Fibroblast of lung (primary cell): ENCODE data around the gene PRDX5. TPM values are rescaled to one million over a fixed set of nuclear protein-coding genes. Genes with fewer than 3 reads are reported as not detected.

Source experiments
- DNase-seq, 2 donors: peaks; one replicate each; pipeline versions ENCODE4 v3.0.0 to v3.0.0-alpha.2; 2010; ENCODE audit warnings: low read depth in 2 of 2
- H2AFZ ChIP-seq: 2 replicates; pipeline ENCODE4 v1.5.1; 2012; ENCODE audit warnings: low read length, control low read depth, inconsistent platforms
- H3K27ac ChIP-seq: 2 replicates; pipeline ENCODE4 v1.5.1; 2011; ENCODE audit warnings: low read length, control low read depth; ENCODE audit not compliant: insufficient read depth
- H3K27me3 ChIP-seq: 2 replicates; pipeline ENCODE4 v1.5.1; 2011; ENCODE audit warnings: mild to moderate bottlenecking, low read length; ENCODE audit not compliant: control insufficient read depth, insufficient read depth
- H3K36me3 ChIP-seq: 2 replicates; pipeline ENCODE4 v1.5.1; 2011; ENCODE audit warnings: low read length; ENCODE audit not compliant: control insufficient read depth, insufficient read depth
- H3K4me1 ChIP-seq: 2 replicates; pipeline ENCODE4 v1.5.1; 2011; ENCODE audit warnings: low read length; ENCODE audit not compliant: control insufficient read depth, insufficient read depth; ENCODE audit errors: extremely low read depth
- H3K4me2 ChIP-seq: 2 replicates; pipeline ENCODE4 v1.5.1; 2011; ENCODE audit warnings: low read length, control low read depth; ENCODE audit not compliant: insufficient read depth; ENCODE audit errors: extremely low read depth
- H3K4me3 ChIP-seq, 4 experiments: fragments of 200-600 bp in 1 of 4; sonication (generic) in 1 of 4; replicated peaks in 1 of 4; 2 replicates each; pipeline ENCODE4 v1.5.1; 2011 to 2016; ENCODE audit warnings: low read length in 4 of 4, low read depth in 3 of 4, mild to moderate bottlenecking in 3 of 4, control low read depth in 2 of 4, inconsistent platforms in 1 of 4, mixed read lengths in 1 of 4; ENCODE audit not compliant: insufficient read depth in 1 of 4; ENCODE audit errors: control extremely low read depth in 1 of 4
- H3K79me2 ChIP-seq: 2 replicates; pipeline ENCODE4 v1.5.1; 2012; ENCODE audit warnings: mild to moderate bottlenecking, low read length, inconsistent platforms; ENCODE audit not compliant: control insufficient read depth, insufficient read depth
- H3K9ac ChIP-seq: 2 replicates; pipeline ENCODE4 v1.5.1; 2011; ENCODE audit warnings: mild to moderate bottlenecking, low read length, control low read depth; ENCODE audit not compliant: insufficient read depth
- H3K9me3 ChIP-seq: 2 replicates; pipeline ENCODE4 v1.5.1; 2012; ENCODE audit warnings: low read depth, low read length; ENCODE audit not compliant: control insufficient read depth, insufficient read depth
- H4K20me1 ChIP-seq: 2 replicates; pipeline ENCODE4 v1.5.1; 2011; ENCODE audit warnings: low read length; ENCODE audit not compliant: control insufficient read depth, insufficient read depth; ENCODE audit errors: extremely low read depth
- CTCF ChIP-seq, 2 donors: IDR thresholded peaks in 1 of 2; conservative IDR thresholded peaks in 1 of 2; 1 replicate in 1 of 2; 2 replicates in 1 of 2; pipeline ENCODE4 v1.5.1; 2011 to 2012; ENCODE audit warnings: low read length in 2 of 2, control low read depth in 1 of 2, inconsistent platforms in 1 of 2, low read depth in 1 of 2, mild to moderate bottlenecking in 1 of 2
- EZH2 ChIP-seq: IDR thresholded peaks from 2 replicates; pipeline ENCODE4 v1.5.1; 2012; ENCODE audit warnings: low read length, control low read depth, mild to moderate bottlenecking; ENCODE audit errors: missing control alignments
- polyA plus RNA-seq, 2 donors: library from polyadenylated mRNA; depleted of rRNA in 1 of 2; stranded (reverse) in 1 of 2; unstranded in 1 of 2; fragments of >200 nt; gene quantifications; 2 replicates each; pipeline ENCODE4 v1.2.1, GENCODE V29; 2011 to 2012; ENCODE audit warnings: missing spikeins in 1 of 2
- total RNA-seq: library from RNA; depleted of rRNA; stranded (reverse); fragments of >200 nt; gene quantifications from 2 replicates; pipeline ENCODE4 v1.2.1, GENCODE V29; 2014

The PRDX5 gene
- total and polyA plus RNA-seq, 2 donors (not counting 1 experiment from before 2014, with no cell fraction given), result 319 to 431 TPM

DNA sequence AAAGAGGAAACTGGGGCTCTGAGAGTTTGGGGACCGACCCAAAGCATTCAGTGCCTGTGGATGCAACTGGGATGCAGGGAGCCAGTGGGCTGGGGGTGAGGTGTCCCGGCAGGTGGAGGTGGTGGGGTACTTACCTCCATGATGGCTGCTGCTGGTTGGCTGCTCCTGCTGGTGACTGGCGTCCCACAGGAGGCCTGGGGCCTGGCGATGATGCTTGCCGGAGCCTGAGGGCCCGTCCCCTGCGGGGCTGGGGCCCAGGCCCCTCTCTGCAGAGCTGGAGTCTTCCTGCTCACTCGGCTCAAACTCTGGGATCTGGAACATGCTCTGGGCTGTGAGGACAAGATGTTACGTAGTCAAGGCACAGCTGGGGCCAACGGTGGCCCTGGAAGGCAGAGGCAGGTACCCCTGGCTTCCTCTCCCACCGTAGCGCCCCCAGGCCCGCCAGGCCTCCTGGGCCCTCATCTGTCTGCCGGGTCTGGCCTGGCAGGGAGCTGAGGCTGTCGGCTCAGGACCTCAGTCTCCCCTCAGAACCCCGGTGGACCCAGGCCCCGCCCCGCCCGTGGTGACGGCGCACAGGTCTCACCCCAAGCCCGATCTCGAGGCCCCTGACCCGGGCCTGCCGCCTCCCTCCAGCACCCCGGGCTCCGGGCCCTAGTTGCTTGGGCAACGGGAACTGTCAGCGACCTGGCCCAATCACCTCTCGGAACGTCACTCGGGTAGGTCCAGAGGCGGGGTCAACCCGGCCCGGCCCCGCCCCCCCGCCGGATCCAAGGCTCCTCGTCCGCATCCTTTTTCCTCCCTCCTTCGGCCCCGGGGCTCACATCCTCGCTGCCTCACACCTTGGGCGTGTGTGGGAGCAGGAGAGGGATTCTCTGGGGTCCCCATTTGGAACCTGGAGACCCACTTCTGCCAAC is 33.6 kb upstream of the PRDX5 start, which contains the start of gene BAD:
BAD (minus strand) TSS at position 618 of the 914 bp plus-strand sequence; CDS start at position 321, 297 bp downstream.
- peak within 1 kb of the TSS; percentile 85 for H3K27ac ChIP-seq
- H3K36me3 ChIP-seq, result peaks cover 3% of the 10 kb centered on the region
- H3K4me3 ChIP-seq, result peak within 1 kb of the TSS; percentile 66 to 85 (median 78)
- peaks cover 4% of the 10 kb centered on the region for H3K79me2 ChIP-seq
- peak; percentile 85 to 91 for DNase-seq
- H3K27me3 ChIP-seq, result no peaks in the 10 kb centered on the region
- H3K9ac ChIP-seq, result peak within 1 kb of the TSS; percentile 85
- peak within 1 kb of the TSS; percentile 98 for H3K4me2 ChIP-seq
- TF ChIP-seq EZH2 (no peak), CTCF (conservative IDR thresholded peaks at IDR 0.05 in 1 of 2, IDR thresholded peaks at IDR 0.05 in 1 of 2; ENCODE audit: low read depth in 1 of 2, low read length in 2 of 2) (no peak)
- no peaks in the 10 kb centered on the region for H3K9me3 ChIP-seq
- H3K4me1 ChIP-seq, result peaks cover 7% of the 10 kb centered on the region
- H4K20me1 ChIP-seq, result no peaks in the 10 kb centered on the region
- peak within 1 kb of the TSS; percentile 77 for H2AFZ ChIP-seq

DNA sequence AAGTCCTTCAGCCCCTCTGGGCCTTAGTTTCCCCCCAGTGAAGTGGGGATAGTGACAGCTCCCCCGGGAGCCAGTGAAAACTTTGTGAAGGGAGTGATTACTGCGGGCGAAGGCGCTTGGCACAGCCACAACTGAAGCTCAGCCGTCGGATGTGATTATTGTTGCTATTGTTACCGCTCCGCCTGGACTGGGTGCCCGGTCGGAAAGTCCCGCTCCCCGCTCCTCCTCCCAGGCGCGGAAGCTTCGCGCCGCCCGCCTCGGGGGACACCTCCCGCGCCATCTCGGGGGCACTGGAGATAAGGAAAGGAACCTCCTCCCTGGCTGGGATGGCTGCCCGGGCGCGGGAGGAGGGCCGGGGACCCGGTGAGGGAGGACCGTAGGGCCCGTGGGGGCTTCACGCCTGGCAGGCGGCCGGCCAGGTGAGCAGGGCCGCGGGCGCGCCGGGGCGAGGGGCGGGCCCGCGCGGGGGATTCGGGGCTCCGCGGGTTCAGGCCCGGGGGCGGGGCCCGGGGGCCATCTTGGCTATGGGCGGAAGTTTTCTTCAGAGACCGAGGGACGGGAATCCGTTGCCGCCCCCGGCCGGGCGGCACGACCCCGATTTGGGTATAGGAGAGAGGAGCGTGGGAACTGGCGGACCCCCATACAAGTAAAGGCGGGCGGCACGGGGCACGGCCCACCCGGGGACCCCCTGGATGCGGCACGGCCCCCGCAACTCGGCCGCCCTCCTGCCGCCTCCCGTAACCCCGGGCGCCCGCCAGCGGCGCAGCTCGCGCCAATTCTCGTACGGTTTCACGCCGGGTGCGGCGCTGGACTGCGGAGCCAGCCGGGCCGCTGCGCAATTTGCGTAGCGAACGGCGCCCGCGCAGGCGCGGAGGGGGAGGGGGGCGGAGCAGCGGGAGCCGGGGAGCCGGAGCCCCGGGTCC is 32.7 kb upstream of the PRDX5 start, which contains the start of gene GPR137:
GPR137 (plus strand) TSS at position 887 of the 923 bp plus-strand sequence. CDS start 677 bp downstream, outside the sequence.
- Histone ChIP-seq H3K9ac (peak within 1 kb of the TSS; percentile 85), H3K4me1 (peaks cover 7% of the 10 kb centered on the region), H3K27me3 (no peaks in the 10 kb centered on the region), H3K79me2 (peaks cover 4% of the 10 kb centered on the region), H3K36me3 (peaks cover 3% of the 10 kb centered on the region), H3K4me3 (peak within 1 kb of the TSS; percentile 66 to 85 (median 76)), H3K9me3 (no peaks in the 10 kb centered on the region), H3K4me2 (peak within 1 kb of the TSS; percentile 98), H4K20me1 (no peaks in the 10 kb centered on the region), H3K27ac (peak within 1 kb of the TSS; percentile 85), H2AFZ (peak within 1 kb of the TSS; percentile 77)
- peak; percentile 61 to 63 for DNase-seq
- TF ChIP-seq EZH2 (no peak), CTCF (conservative IDR thresholded peaks at IDR 0.05 in 1 of 2, IDR thresholded peaks at IDR 0.05 in 1 of 2; ENCODE audit: low read depth in 1 of 2, low read length in 2 of 2) (no peak)
